Lower leg skin (tissue), 4 donors: ENCODE data around the gene NES. TPM values are rescaled to one million over a fixed set of nuclear protein-coding genes. Genes with fewer than 3 reads are reported as not detected.

Source experiments
- DNase-seq, 2 donors: peaks; one replicate each; pipeline ENCODE4 v3.0.0-alpha.2; 2019; ENCODE audit warnings: low spot score in 2 of 2
- H3K4me3 ChIP-seq: fragments of 200-600 bp; sonication (generic); 2 replicates; pipeline ENCODE4 v1.5.1; 2017; ENCODE audit warnings: mild to moderate bottlenecking, low read depth; ENCODE audit not compliant: poor library complexity, severe bottlenecking
- CTCF ChIP-seq, 3 donors: fragments of 450-650 bp; IDR thresholded peaks; one replicate each; pipeline ENCODE4 v1.5.1; 2016; ENCODE audit warnings: antibody characterized with exemption in 3 of 3, mild to moderate bottlenecking in 3 of 3, moderate library complexity in 2 of 3
- POLR2A ChIP-seq, 2 donors: fragments of 450-650 bp; IDR thresholded peaks; one replicate each; pipeline ENCODE4 v1.6.1; 2016 to 2017; ENCODE audit warnings: antibody characterized with exemption in 2 of 2, mild to moderate bottlenecking in 1 of 2, moderate library complexity in 1 of 2
- WGBS, 2 donors: methylation state at CpG; one replicate each; pipeline ENCODE4 v1.1.5; 2018; 5-methylcytosine and 5-hydroxymethylcytosine counted together
- intact Hi-C: fragments of 100-400 bp; cut with DNase I; formaldehyde crosslinking; loops from one replicate; pipeline ENCODE4 v1.15.0; 2023; ENCODE audit warnings: low total_unique reads
- total RNA-seq, 4 donors: library from RNA; depleted of rRNA; stranded (reverse); fragments of >200 nt; gene quantifications; one replicate each; pipeline ENCODE4 v1.1.0, GENCODE V29; 2016

The NES gene
- total RNA-seq, 4 donors from 2014 or later, result 2.4 to 8.9 (median 5.0) TPM

DNA sequence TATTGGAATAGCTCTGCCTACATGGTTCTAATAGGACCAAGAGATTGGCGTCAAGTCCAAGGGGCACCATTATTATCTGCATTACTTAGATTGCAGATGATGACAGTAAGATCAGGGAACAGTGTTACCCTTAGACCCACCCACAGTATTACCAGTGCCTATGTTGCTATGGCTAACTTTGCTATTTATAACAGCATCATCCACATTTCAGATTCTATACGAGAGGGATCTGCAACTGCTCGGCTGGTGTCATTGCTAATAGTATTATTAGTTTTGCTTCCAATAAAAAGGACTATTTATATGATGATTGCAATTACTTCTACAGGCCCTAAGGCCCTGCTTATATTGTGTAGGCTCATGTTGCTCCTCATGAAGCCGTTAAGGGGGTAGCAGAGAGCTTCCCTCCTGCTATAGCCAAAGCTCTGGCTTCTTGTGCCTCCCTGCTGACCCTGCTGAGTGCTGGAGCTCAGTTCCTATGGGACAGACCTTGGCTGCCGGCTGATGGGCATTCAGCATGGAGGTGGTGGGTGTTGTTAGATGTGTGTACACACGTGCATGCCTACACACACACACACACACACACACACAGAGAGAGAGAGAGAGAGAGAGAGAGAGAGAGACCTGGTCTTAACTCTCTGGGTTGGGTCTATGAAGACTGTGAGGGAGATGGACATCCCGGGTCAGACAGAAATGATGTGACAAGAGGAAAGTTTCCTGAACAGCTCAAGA lies 34.0 kb downstream of the NES start:
- intact Hi-C loops, result no loop called here
- TF ChIP-seq POLR2A (IDR thresholded peaks at IDR 0.05) (no peak), CTCF (IDR thresholded peaks at IDR 0.05) (no peak)
- no peak for DNase-seq
- 65 to 72% methylated on average over 6 of the region's 7 CpGs for WGBS, 2 donors
- H3K4me3 ChIP-seq, result no peak overlapping the region

DNA sequence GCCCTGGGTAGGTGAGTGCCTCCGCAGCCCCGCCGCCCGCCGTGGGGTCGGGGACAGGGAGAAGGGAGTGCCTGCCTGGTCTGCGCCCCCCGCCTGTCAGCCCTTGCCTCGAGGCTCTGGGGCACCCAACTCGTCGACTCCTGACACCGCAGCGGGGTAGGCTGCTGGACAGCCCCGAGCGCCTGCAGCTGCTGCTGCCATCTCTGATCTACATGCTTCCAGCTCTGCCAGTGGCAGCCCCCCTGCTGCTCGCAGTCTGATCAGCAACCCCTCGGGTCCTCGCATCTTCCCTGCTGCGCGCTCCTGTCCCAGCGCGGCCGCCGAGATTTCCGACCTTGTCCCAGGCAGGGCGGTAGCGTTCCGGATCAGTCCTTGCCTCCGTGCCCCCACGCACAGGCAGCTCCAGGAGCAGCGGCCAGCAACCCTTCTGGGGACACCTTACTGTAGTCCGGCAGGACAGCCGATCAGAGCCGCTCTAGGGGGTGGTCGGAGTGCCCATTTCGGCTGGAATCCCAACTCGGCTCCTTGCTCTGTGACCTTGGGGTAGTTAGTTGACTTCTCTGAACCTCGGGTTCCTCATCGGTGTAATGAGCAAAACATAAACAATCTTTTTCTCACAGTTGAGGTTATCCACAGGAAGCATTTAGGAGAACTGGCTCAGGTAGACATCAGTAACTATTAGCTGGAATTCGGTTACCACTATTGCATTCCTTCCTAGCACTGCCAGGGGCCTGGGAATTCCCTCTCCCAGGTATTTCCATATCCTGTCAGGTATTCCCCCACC lies 34.8 kb downstream of the NES start:
- WGBS, 2 donors, result 13 to 25% methylated on average over 27 to 37 of the region's 40 CpGs
- TF ChIP-seq CTCF (IDR thresholded peaks at IDR 0.05) (no peak), POLR2A (IDR thresholded peaks at IDR 0.05) (no peak)
- intact Hi-C loops, result no loop called here
- H3K4me3 ChIP-seq, result no peak overlapping the region
- no peak for DNase-seq

- TF ChIP-seq POLR2A (IDR thresholded peaks at IDR 0.05) (no peak), CTCF (IDR thresholded peaks at IDR 0.05) (no peak)
- no peak for DNase-seq
- intact Hi-C loops, result no loop called here
- WGBS, 2 donors, result 0 to 1% methylated on average over 36 of the region's 46 CpGs
- H3K4me3 ChIP-seq, result no peak within 1 kb of the TSS
Measured at GRCh38 chr1:156641761-156642264, 35.4 kb downstream of the NES start, which contains the start of gene BCAN. TSS of gene BCAN (plus strand) at chr1:156642117. CDS start at chr1:156646055, 3,938 bp downstream.

GRCh38 chr1:156640842-156641706 lies 36.1 kb downstream of the NES start:
- no peak overlapping the region for H3K4me3 ChIP-seq
- DNase-seq, result no peak
- intact Hi-C loops, result no loop called here
- TF ChIP-seq POLR2A (IDR thresholded peaks at IDR 0.05), result no peak
- TF ChIP-seq CTCF (IDR thresholded peaks at IDR 0.05), result no peak
- WGBS, 2 donors, result 39 to 46% methylated on average over 6 of the region's 6 CpGs

GRCh38 chr1:156639601-156640101 lies 37.6 kb downstream of the NES start:
- TF ChIP-seq CTCF (IDR thresholded peaks at IDR 0.05) (no peak), POLR2A (IDR thresholded peaks at IDR 0.05) (no peak)
- no peak for DNase-seq
- intact Hi-C loops, result no loop called here
- no peak overlapping the region for H3K4me3 ChIP-seq
- 64 to 80% methylated on average over 5 to 6 of the region's 6 CpGs for WGBS, 2 donors
